NCI-H524 treated with DMSO at 0.1 percent for 48 hours (cell line): Measurements from ENCODE around the gene ACVR2B.

Source experiments
- DNase-seq: peaks from one replicate; lab custom pipeline; 2025; lab: John Stamatoyannopoulos, UW

Gene ACVR2B

DNA sequence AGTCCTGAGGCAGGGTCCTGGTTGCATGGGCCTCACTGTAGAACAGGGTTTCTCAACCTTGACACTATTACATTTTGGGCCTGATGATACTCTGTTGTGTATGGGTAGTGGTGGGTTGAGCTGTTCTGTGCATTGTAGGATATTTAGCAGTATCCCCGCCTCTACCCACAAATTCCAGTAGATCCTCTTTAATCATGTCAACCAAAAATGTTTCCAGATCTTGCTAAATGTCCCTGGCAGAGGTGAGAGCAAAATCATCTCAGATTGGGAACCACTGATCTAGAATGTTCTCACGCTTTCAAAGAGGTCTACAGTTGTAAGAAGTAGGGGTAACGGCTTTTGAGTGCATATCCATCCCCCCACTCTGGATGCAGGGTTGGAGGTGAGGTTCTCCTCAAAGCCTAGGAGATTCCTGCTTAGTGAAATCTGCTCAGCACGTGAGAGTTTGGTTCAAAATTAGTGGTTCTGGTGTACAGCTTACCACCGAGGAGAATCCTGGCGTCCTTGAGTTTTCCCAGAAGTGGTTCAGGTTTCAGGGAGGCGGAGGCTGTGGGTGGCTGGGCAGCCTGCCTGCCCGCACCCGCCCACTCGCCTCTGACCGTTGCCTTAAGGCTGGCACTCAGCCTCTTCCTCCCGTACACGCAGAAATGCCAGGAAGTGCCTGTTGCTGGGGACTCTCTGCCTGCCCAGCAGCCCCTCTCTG, 5.3 kb downstream of the ACVR2B start:
- no peak for DNase-seq

DNA sequence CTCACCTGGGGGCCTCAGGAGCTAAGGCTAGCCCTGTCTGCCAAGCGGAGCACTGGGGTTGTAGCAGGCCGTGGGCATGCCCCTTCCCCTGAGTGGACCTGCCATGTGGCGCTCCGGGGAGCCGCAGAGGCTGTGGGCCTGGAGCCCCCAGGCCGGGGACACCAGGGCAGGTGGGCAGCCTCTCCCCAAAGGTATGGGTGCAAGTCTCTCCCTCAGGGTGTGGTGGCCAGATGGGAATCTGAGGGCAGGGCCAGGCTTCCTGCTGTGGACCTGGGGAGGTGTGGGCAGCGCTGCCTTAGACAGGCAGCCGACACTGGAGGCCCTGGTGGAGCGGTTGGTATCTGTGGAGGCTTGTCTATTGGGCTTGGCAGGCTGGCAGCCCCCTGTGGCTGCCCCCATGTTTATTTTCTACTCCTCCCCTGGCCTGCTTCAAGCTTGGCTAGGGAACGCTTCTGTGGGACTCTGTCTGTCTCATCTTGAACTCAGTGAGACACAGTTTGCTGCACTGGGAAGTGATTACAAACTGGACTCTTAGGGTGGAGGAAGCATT, 5.9 kb downstream of the ACVR2B start:
- no peak for DNase-seq

DNA sequence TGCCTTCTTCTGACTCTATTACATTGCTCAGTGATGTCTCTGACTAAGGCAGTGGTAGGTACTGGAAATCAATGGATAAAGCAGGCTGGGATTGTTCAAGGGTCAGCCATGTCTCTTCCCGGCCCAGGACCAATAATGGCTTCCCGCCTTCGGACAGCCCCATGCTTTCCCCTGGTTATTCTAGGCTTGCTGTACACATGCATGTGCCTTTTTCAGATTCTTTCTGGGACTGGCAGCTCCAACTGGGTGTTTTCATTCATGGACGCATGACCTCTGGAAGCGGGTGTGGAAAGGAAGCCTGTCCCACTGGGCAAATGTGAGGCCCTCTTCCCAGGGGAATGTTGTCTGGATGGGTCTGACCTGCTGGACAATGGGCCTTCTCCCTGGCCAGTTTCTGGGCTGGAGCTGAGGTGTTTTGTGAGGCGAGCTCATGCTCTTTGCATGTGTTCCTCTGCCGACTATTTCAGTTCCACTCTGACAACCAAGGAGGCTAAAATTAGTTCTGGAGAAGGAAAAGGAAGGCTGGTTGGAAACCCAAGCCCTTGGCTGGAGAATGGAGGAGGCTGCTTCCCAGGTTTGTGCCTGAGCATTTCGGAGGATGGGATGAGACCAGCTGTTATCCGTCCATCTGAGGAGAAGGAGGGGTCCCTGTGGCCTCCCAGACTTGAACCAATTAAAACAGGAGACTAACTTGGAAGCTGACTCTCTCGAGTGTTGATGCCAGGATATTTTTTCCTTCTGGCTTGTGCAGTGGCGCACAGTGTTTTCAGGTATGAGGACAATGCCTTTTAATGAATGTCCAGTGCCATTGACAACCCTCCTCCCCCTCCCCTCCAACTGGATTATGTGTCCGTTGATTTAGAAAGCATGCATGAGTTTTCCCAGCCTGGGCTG, 6.9 kb downstream of the ACVR2B start:
- DNase-seq, result no peak

- no peak for DNase-seq
These were observed 12.0 kb downstream of the ACVR2B start for GRCh38 chr3:38465588-38466154.

DNA sequence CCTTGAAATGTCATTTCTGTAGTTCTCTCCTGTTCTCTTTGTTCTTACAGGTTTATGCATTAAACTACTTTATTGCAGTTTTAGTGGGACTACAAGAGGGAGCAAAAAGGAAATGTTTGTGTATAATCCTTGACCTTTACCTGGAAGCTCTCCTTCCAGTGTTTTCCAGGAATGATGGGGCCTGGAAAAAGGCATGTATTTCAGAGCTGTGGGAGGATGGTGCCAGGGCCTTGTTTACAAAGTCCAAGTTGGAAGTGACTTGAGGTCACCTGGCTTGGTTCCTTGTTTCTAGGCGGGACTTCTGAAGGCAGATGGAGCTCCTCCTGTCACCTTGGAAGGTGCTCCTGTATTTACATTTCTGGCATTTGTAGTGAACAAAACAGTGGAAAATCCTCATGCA, 15.1 kb downstream of the ACVR2B start:
- DNase-seq, result no peak

- DNase-seq, result no peak
These were observed 16.2 kb downstream of the ACVR2B start for GRCh38 chr3:38469852-38470251.

GRCh38 chr3:38471260-38471857, 17.7 kb downstream of the ACVR2B start:
- no peak for DNase-seq

- no peak for DNase-seq
These were observed 18.7 kb downstream of the ACVR2B start for GRCh38 chr3:38472342-38472741.

DNA sequence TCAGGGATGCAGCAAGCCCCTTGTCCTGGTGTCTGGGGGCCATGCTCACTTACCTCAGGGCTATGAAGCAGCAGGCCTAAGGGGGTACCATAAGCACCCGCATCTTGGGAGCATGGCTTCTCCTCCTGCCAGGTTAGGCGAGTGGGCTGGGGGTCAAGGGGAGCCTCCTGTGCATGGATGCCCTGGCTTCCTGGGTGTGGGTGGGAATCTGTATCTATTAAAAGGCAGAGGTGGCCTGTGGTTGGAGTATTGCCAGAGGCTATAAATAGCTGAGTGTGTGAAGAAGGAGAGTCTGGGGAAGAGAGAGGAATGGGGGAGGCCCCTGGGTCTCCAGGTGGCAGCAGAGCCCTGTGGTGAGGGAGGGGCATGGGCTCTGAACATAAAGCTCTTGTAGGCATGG, 19.5 kb downstream of the ACVR2B start:
- DNase-seq, result no peak

GRCh38 chr3:38474928-38475605, 21.4 kb downstream of the ACVR2B start:
- DNase-seq, result no peak

DNA sequence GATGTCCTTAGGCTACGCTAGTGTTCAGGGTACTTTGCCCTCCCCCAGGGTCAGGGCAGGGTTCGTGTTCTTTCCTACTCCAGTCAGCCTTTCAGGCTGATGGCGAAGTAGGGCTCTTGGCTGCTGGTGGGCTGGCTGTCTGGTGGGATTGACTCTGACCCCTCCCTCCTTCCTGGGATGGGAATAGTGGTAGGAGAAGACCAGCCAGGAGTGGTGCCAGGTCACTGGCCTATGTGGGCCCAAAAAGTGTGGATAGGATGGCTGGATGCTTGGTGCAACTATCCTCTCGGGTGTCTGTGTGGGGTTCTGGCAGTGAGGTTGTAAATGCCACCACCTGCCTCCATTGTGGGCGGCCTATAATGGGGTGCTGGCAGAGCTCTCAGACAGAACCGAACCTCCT, 22.0 kb downstream of the ACVR2B start:
- DNase-seq, result no peak

- DNase-seq, result no peak
These were observed 22.6 kb downstream of the ACVR2B start for GRCh38 chr3:38476157-38476756.

- no peak for DNase-seq
These were observed 23.5 kb downstream of the ACVR2B start for GRCh38 chr3:38477057-38477820.

DNA sequence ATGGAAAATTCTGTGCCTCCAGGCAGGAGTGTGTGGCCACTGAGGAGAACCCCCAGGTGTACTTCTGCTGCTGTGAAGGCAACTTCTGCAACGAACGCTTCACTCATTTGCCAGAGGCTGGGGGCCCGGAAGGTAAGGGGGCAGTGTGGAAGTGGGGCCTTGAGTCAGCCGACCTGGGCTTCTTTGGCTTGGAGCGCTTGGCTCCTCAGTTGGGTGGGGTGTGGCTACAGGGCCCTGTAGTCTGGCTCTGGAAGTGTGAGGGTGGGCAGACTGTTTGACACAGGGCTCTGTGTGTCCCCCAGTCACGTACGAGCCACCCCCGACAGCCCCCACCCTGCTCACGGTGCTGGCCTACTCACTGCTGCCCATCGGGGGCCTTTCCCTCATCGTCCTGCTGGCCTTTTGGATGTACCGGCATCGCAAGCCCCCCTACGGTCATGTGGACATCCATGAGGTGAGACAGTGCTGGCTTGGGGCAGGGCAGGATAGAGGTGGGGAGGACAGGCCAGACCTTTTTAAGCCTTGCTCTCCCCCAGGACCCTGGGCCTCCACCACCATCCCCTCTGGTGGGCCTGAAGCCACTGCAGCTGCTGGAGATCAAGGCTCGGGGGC, 24.3 kb downstream of the ACVR2B start:
- no peak for DNase-seq

DNA sequence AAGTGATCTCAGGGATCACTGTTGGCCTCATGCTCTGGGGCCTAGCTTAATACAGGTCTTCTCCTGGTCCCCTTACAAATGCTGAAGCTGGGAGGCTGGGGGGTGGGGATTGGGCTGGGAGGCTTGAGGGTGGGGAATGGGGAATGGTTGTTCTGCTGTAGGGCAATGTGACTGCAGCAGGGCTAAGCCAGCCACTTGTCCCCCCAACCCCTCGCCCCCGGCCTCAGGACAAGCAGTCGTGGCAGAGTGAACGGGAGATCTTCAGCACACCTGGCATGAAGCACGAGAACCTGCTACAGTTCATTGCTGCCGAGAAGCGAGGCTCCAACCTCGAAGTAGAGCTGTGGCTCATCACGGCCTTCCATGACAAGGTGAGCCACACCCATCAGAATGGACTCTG, 25.2 kb downstream of the ACVR2B start:
- DNase-seq, result no peak

DNA sequence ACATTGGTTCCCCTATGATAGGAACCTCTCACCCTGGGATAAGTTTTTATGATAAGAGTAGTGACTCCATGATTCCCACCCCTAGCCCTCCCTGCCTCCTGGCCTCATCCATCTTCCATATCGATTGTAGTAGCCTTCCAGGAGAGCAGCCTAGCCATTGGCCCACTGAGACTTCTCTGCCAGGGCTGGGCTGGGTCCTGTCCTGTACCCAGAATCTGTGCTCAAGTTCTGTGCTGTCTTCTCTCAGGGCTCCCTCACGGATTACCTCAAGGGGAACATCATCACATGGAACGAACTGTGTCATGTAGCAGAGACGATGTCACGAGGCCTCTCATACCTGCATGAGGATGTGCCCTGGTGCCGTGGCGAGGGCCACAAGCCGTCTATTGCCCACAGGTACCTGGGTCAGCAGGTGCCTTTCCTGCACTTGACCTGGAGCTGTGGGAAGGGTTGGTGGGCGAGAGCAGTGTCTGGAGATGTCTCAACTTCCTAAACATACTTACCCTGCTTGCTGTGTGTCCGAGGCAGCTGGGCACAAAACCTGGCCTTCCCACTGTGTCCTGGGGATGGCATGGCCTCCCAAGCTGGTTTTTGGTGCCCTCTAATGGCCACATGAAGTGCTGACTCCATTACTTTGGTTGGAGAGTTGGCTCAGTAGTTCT, 25.9 kb downstream of the ACVR2B start:
- DNase-seq, result no peak

DNA sequence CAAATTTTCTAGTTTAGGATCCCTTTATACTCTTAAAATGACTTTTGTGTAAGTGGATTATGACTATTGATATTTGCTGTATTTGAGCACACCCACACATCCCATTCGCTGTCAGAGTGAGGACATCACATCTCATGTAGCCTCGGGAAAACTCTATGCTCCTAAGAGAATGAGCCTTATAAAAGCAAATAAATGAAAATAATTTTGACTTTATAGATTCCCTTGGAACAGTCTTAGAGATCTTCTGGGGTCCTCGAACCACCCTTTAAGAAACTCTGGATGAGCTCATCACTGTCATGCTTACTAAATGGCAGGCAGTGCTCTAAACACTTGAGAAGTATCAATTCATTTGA, 26.4 kb downstream of the ACVR2B start:
- DNase-seq, result no peak

GRCh38 chr3:38480930-38481329, 27.2 kb downstream of the ACVR2B start:
- DNase-seq, result no peak

GRCh38 chr3:38482951-38483350, 29.3 kb downstream of the ACVR2B start:
- DNase-seq, result no peak

DNA sequence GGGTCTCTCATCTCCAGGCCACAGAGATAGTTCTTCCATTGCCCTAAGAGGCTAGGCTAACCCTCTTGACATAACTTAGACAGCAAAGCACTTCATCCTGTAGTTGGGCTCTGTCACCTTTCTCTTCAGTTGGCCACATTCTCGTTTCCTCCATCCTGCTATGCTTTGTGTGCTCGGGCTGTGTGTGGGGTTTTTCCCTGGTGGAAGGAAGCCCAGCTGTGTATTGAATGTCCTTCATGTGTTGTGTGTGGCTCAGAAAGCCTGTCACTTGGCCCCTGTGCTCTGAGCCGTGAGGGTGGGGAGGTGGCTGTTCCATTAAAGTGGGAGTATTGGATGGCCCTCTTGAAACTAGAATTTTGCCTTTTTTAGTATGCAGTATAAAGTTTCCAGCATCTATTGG, 33.6 kb downstream of the ACVR2B start:
- no peak for DNase-seq
